Aorta (tissue), 5 donors: ENCODE data around the gene COL6A5. TPM values are rescaled to one million over a fixed set of nuclear protein-coding genes. Genes with fewer than 3 reads are reported as not detected.
"Not testable (repeated sequence)": the region's sequence is repeated elsewhere in the genome, so short reads cannot be mapped to it uniquely, and the experiment has no call there.

Source experiments
- ATAC-seq: fragments of 200-7000 bp; cut with Tn5 transposase; one replicate; pipeline ENCODE4 v1.9.1; 2022; ENCODE audit warnings: moderate library complexity; ENCODE audit not compliant: low FRiP score
- DNase-seq, 2 donors: peaks; one replicate each; pipeline ENCODE4 v3.0.0-alpha.2; 2020
- H3K27ac ChIP-seq, 2 donors: one replicate each; pipeline ENCODE4 v1.5.1; 2013; ENCODE audit warnings: low read length in 2 of 2, mild to moderate bottlenecking in 2 of 2, moderate library complexity in 2 of 2, control low read depth in 1 of 2, inconsistent platforms in 1 of 2, low read depth in 1 of 2
- H3K27me3 ChIP-seq, 2 donors: one replicate each; pipeline ENCODE4 v1.6.1; 2013; ENCODE audit warnings: control low read depth in 1 of 2, low read length in 1 of 2, mild to moderate bottlenecking in 1 of 2, moderate library complexity in 1 of 2; ENCODE audit not compliant: insufficient read depth in 2 of 2, control insufficient read depth in 1 of 2
- H3K36me3 ChIP-seq, 2 donors: one replicate each; pipeline ENCODE4 v1.6.1; 2013; ENCODE audit warnings: control low read depth in 1 of 2, low read length in 1 of 2, mild to moderate bottlenecking in 1 of 2; ENCODE audit not compliant: insufficient read depth in 2 of 2, control insufficient read depth in 1 of 2
- H3K4me1 ChIP-seq, 2 donors: one replicate each; pipeline ENCODE4 v1.6.1; 2013; ENCODE audit warnings: low read length in 2 of 2, control low read depth in 1 of 2, mild to moderate bottlenecking in 1 of 2, moderate library complexity in 1 of 2; ENCODE audit not compliant: insufficient read depth in 2 of 2, control insufficient read depth in 1 of 2
- H3K4me3 ChIP-seq, 2 donors: one replicate each; pipeline ENCODE4 v1.5.1; 2013; ENCODE audit warnings: low read length in 2 of 2, control low read depth in 1 of 2, mild to moderate bottlenecking in 1 of 2
- H3K9me3 ChIP-seq: one replicate; pipeline ENCODE4 v1.6.1; 2013; ENCODE audit warnings: mild to moderate bottlenecking, low read length; ENCODE audit not compliant: control insufficient read depth
- WGBS, 2 donors: extraction: QIAGEN DNeasy Blood & Tissue Kit; methylation state at CpG; one replicate each; pipeline ENCODE4 v1.1.7; 2013; 5-methylcytosine and 5-hydroxymethylcytosine counted together
- intact Hi-C, 2 donors: fragments of 100-400 bp; cut with DNase I; formaldehyde crosslinking; loops; one replicate each; pipeline versions ENCODE4 v1.14.2 to v1.15.0; 2022
- polyA plus RNA-seq, 2 donors: library from polyadenylated mRNA; stranded (reverse); fragments of 200-250 nt; gene quantifications; one replicate each; pipeline ENCODE4 v1.2.3, GENCODE V29; 2013
- total RNA-seq, 2 donors: library from RNA; stranded (reverse); fragmentation: NEBNext Ultra II Directional; extraction: Animal tissue kit (Norgen Biotek cat#: 25700); gene quantifications; one replicate each; pipeline ENCODE4 v1.2.1, GENCODE V29; 2021
- donor health status: healthy with polysubstance abuse.
- donor health status: Bipolar disorder and iron deficiency.
- donor health status: DM: no; HTN: no; CAD: no.
- donor health status: DM: no; HTN: no; CAD: no.
- donor health status: DM: yes; HTN: yes; CAD: no.

COL6A5 gene
- total and polyA plus RNA-seq, 4 donors, result not detected

GRCh38 chr3:130395916-130396315 lies 50.4 kb downstream of the COL6A5 start:
- intact Hi-C loops, result no loop called here
- no peaks in the 10 kb centered on the region for H3K27me3 ChIP-seq
- DNase-seq (no peak), ATAC-seq (no peak)
- H3K27ac ChIP-seq, result no peak overlapping the region
- 40 to 42% methylated on average over 2 of the region's 2 CpGs for WGBS, 2 donors
- no peaks in the 10 kb centered on the region for H3K9me3 ChIP-seq
- no peaks in the 10 kb centered on the region for H3K36me3 ChIP-seq
- no peaks in the 10 kb centered on the region for H3K4me1 ChIP-seq
- no peak overlapping the region for H3K4me3 ChIP-seq

- H3K4me1 ChIP-seq, result no peaks in the 10 kb centered on the region
- intact Hi-C loops, result no loop called here
- no peak overlapping the region for H3K4me3 ChIP-seq
- peaks cover 1% of the 10 kb centered on the region for H3K9me3 ChIP-seq
- H3K27ac ChIP-seq, result no peak overlapping the region
- DNase-seq, result no peak
- H3K36me3 ChIP-seq, result no peaks in the 10 kb centered on the region
- peaks cover 0 to 2% of the 10 kb centered on the region in 2 donors for H3K27me3 ChIP-seq
- ATAC-seq, result no peak
Observed at GRCh38 chr3:130404401-130404800, 58.9 kb downstream of the COL6A5 start.

GRCh38 chr3:130405956-130406355 lies 60.5 kb downstream of the COL6A5 start:
- Histone ChIP-seq H3K27ac (no peak overlapping the region), H3K9me3 (peaks cover 1% of the 10 kb centered on the region), H3K27me3 (peaks cover 0 to 2% of the 10 kb centered on the region in 2 donors), H3K4me1 (no peaks in the 10 kb centered on the region), H3K4me3 (no peak overlapping the region), H3K36me3 (no peaks in the 10 kb centered on the region)
- 64 to 71% methylated on average over 3 of the region's 3 CpGs for WGBS, 2 donors
- DNase-seq (no peak), ATAC-seq (no peak)
- intact Hi-C loops, result no loop called here

- intact Hi-C loops, H3K27me3 ChIP-seq, H3K9me3 ChIP-seq, H3K36me3 ChIP-seq, DNase-seq, H3K4me1 ChIP-seq, ATAC-seq, H3K27ac ChIP-seq, H3K4me3 ChIP-seq: not testable (repeated sequence)
- WGBS, 2 donors, result 64 to 66% methylated on average over 10 of the region's 10 CpGs
Observed at GRCh38 chr3:130408253-130408652, 62.8 kb downstream of the COL6A5 start.

GRCh38 chr3:130411320-130411719 lies 65.8 kb downstream of the COL6A5 start:
- H3K27me3 ChIP-seq, result peaks cover 0 to 2% of the 10 kb centered on the region in 2 donors
- H3K4me3 ChIP-seq, result no peak overlapping the region
- H3K4me1 ChIP-seq, result no peaks in the 10 kb centered on the region
- H3K36me3 ChIP-seq, result no peaks in the 10 kb centered on the region
- intact Hi-C loops, result no loop called here
- no peak for DNase-seq
- no peak overlapping the region for H3K27ac ChIP-seq
- no peaks in the 10 kb centered on the region for H3K9me3 ChIP-seq
- no peak for ATAC-seq

GRCh38 chr3:130412991-130413560 lies 67.6 kb downstream of the COL6A5 start:
- H3K4me1 ChIP-seq, result no peaks in the 10 kb centered on the region
- intact Hi-C loops, result no loop called here
- H3K27ac ChIP-seq, result no peak overlapping the region
- no peak for ATAC-seq
- H3K9me3 ChIP-seq, result no peaks in the 10 kb centered on the region
- H3K4me3 ChIP-seq, result no peak overlapping the region
- WGBS, 2 donors, result 1 to 58% methylated on average over 1 of the region's 1 CpG
- no peaks in the 10 kb centered on the region for H3K27me3 ChIP-seq
- H3K36me3 ChIP-seq, result no peaks in the 10 kb centered on the region
- DNase-seq, result no peak

GRCh38 chr3:130414457-130414856 lies 69.0 kb downstream of the COL6A5 start:
- ATAC-seq, result no peak
- no peaks in the 10 kb centered on the region for H3K4me1 ChIP-seq
- H3K27me3 ChIP-seq, result no peaks in the 10 kb centered on the region
- H3K4me3 ChIP-seq, result no peak overlapping the region
- no peaks in the 10 kb centered on the region for H3K9me3 ChIP-seq
- 77 to 80% methylated on average over 4 of the region's 4 CpGs for WGBS, 2 donors
- H3K27ac ChIP-seq, result no peak overlapping the region
- no peak for DNase-seq
- H3K36me3 ChIP-seq, result no peaks in the 10 kb centered on the region
- intact Hi-C loops, result no loop called here

- no peak for DNase-seq
- Histone ChIP-seq H3K4me1 (no peaks in the 10 kb centered on the region), H3K9me3 (no peaks in the 10 kb centered on the region), H3K27me3 (no peaks in the 10 kb centered on the region), H3K4me3 (no peak overlapping the region), H3K27ac (no peak overlapping the region), H3K36me3 (no peaks in the 10 kb centered on the region)
- intact Hi-C loops, result no loop called here
- whole genome bisulfite sequencing, 2 donors, result 77 to 80% methylated on average over 2 of the region's 2 CpGs
- ATAC-seq, result no peak
Observed at GRCh38 chr3:130420466-130420865, 75.0 kb downstream of the COL6A5 start.

GRCh38 chr3:130423064-130423463 lies 77.6 kb downstream of the COL6A5 start:
- ATAC-seq, result no peak
- H3K27ac ChIP-seq, result no peak overlapping the region
- WGBS, 2 donors, result 81 to 83% methylated on average over 4 of the region's 4 CpGs

More at GRCh38 chr3:130423064-130423463, 77.6 kb downstream of the COL6A5 start:
- no peaks in the 10 kb centered on the region for H3K36me3 ChIP-seq
- no peaks in the 10 kb centered on the region for H3K4me1 ChIP-seq
- H3K27me3 ChIP-seq, result no peaks in the 10 kb centered on the region
- intact Hi-C loops, result no loop called here
- H3K9me3 ChIP-seq, result no peaks in the 10 kb centered on the region
- H3K4me3 ChIP-seq, result no peak overlapping the region
- DNase-seq, result no peak
